Neural cell (in vitro differentiated cells): ENCODE measurements around the gene ATP5MG.

ENCODE experiments used
- CTCF ChIP-seq: fragments of 450-650 bp; IDR thresholded peaks from 2 replicates; pipeline ENCODE4 v1.5.1; 2014; ENCODE audit warnings: antibody characterized with exemption, mild to moderate bottlenecking, moderate library complexity; ENCODE audit not compliant: poor library complexity, severe bottlenecking
- EZH2 ChIP-seq: fragments of 200-600, 300-800 bp; shearing (Covaris generic), sonication (generic); IDR thresholded peaks from 2 replicates; pipeline ENCODE4 v1.6.1; 2014; ENCODE audit warnings: antibody characterized with exemption, low read length, borderline replicate concordance, mild to moderate bottlenecking; ENCODE audit not compliant: insufficient read depth, poor library complexity, severe bottlenecking
- REST ChIP-seq: IDR thresholded peaks from 2 replicates; pipeline ENCODE4 v1.6.1; 2012; ENCODE audit warnings: borderline replicate concordance
- TAF1 ChIP-seq: IDR thresholded peaks from 2 replicates; pipeline ENCODE4 v1.6.1; 2012; ENCODE audit warnings: low read depth

GRCh38 chr11:118359295-118359958, 42.0 kb upstream of the ATP5MG start, which contains the start of gene UBE4A:
- TF ChIP-seq EZH2, result no peak
- no peak for TF ChIP-seq CTCF
- TF ChIP-seq TAF1, result peak; percentile 78
- TF ChIP-seq REST, result peak; percentile 56
